LNCAP (cell line): ENCODE results near the gene INTS14.

Source experiments
- CTCF ChIP-seq: fragments of 450-650 bp; IDR thresholded peaks from 2 replicates; pipeline ENCODE4 v1.5.1; 2017; ENCODE audit warnings: mild to moderate bottlenecking

Gene INTS14

GRCh38 chr15:65558336-65558735 lies 52.6 kb downstream of the INTS14 start:
- TF ChIP-seq CTCF: no peak

GRCh38 chr15:65556622-65557021 lies 54.3 kb downstream of the INTS14 start:
- TF ChIP-seq CTCF: no peak

GRCh38 chr15:65553691-65554090 lies 57.2 kb downstream of the INTS14 start:
- no peak for TF ChIP-seq CTCF

- no peak for TF ChIP-seq CTCF
Measured at GRCh38 chr15:65551183-65551582, 59.7 kb downstream of the INTS14 start.

GRCh38 chr15:65550681-65551098 lies 60.2 kb downstream of the INTS14 start:
- TF ChIP-seq CTCF: no peak

GRCh38 chr15:65547841-65548240 lies 63.1 kb downstream of the INTS14 start:
- TF ChIP-seq CTCF: no peak

GRCh38 chr15:65541231-65541820 lies 69.6 kb downstream of the INTS14 start:
- TF ChIP-seq CTCF: no peak

GRCh38 chr15:65540314-65540713 lies 70.6 kb downstream of the INTS14 start:
- TF ChIP-seq CTCF: no peak
